Measurements from ENCODE around the gene PARD3B. TPM values are rescaled to one million over a fixed set of nuclear protein-coding genes. Genes with fewer than 3 reads are reported as not detected.

The PARD3B gene
- total RNA-seq, 1 experiment from 2014 or later: 3.6 TPM

DNA sequence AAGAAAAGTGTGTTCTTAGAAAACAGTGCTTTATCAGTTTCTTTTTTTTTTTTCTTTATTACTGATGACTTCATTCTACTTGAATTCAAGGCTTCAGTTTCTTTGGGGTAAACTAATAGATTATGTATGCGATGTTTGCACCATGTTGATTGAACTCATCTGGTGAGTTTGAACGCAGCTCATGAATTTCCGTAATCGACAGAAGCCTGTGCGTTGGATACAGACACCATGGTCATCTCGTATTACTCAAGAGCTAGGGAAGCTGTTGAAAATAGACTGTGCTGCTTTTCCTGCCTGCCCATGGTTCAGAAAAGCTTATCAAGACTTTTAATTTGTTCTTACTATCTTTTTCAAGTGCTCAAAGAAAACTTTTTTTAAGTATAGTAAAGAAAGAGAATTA, 951.5 kb downstream of the PARD3B start:
- DNase-seq (ENCODE audit: low read depth, low spot score) (no peak), ATAC-seq (no peak)
- intact Hi-C loops (cut with micrococcal nuclease; ENCODE audit: unreplicated experiment) (no loop called here), in situ Hi-C loops (cut with HindIII; ENCODE audit: low pct_unique_long_range_greater_than_20kb, low sequenced_read_pairs) (no loop called here)
- ChIA-PET POLR2A (no interaction called here), CTCF (no interaction called here)
- no peaks in the 10 kb centered on the region for H3K36me3 ChIP-seq (ENCODE audit: control insufficient read depth, insufficient read depth, low read length)
- no peaks in the 10 kb centered on the region for H3K4me1 ChIP-seq (ENCODE audit: control insufficient read depth, insufficient read depth, low read length)
- H3K4me3 ChIP-seq (ENCODE audit: low read depth in 2 of 2, low read length in 2 of 2): no peak overlapping the region
- BruUV-seq (replicated peaks): no TSS peak
- H3K27me3 ChIP-seq (ENCODE audit: control insufficient read depth, insufficient read depth, low read length): no peaks in the 10 kb centered on the region
- TF ChIP-seq SIN3A (IDR thresholded peaks at IDR 0.05; ENCODE audit: borderline replicate concordance, insufficient read depth, low read depth, low read length) (no peak), REST (IDR thresholded peaks at IDR 0.05; ENCODE audit: insufficient read depth in 1 of 2, low read depth in 2 of 2, low read length in 1 of 2) (no peak), POLR2AphosphoS5 (IDR thresholded peaks at IDR 0.05; ENCODE audit: low read depth, low read length) (no peak), TCF7L2 (IDR thresholded peaks at IDR 0.05; ENCODE audit: low read depth, low read length) (no peak)
- TF ChIP-seq, protein P1, sequence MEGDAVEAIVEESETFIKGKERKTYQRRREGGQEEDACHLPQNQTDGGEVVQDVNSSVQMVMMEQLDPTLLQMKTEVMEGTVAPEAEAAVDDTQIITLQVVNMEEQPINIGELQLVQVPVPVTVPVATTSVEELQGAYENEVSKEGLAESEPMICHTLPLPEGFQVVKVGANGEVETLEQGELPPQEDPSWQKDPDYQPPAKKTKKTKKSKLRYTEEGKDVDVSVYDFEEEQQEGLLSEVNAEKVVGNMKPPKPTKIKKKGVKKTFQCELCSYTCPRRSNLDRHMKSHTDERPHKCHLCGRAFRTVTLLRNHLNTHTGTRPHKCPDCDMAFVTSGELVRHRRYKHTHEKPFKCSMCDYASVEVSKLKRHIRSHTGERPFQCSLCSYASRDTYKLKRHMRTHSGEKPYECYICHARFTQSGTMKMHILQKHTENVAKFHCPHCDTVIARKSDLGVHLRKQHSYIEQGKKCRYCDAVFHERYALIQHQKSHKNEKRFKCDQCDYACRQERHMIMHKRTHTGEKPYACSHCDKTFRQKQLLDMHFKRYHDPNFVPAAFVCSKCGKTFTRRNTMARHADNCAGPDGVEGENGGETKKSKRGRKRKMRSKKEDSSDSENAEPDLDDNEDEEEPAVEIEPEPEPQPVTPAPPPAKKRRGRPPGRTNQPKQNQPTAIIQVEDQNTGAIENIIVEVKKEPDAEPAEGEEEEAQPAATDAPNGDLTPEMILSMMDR (IDR thresholded peaks at IDR 0.05): no peak
- H3K27ac ChIP-seq (ENCODE audit: low read length): no peak overlapping the region
- no peaks in the 10 kb centered on the region for H3K9me3 ChIP-seq (ENCODE audit: control insufficient read depth, insufficient read depth, low read depth, low read length)

- DNase-seq (ENCODE audit: low read depth, low spot score) (no peak), ATAC-seq (no peak)
- H3K4me3 ChIP-seq (ENCODE audit: low read depth in 2 of 2, low read length in 2 of 2): no peak overlapping the region
- in situ Hi-C loops (cut with HindIII; ENCODE audit: low pct_unique_long_range_greater_than_20kb, low sequenced_read_pairs) (no loop called here), intact Hi-C loops (cut with micrococcal nuclease; ENCODE audit: unreplicated experiment) (no loop called here)
- no peaks in the 10 kb centered on the region for H3K9me3 ChIP-seq (ENCODE audit: control insufficient read depth, insufficient read depth, low read depth, low read length)
- H3K4me1 ChIP-seq (ENCODE audit: control insufficient read depth, insufficient read depth, low read length): no peaks in the 10 kb centered on the region
- TF ChIP-seq, protein P1 (IDR thresholded peaks at IDR 0.05): no peak
- TF ChIP-seq TCF7L2 (IDR thresholded peaks at IDR 0.05; ENCODE audit: low read depth, low read length) (no peak), REST (IDR thresholded peaks at IDR 0.05; ENCODE audit: insufficient read depth in 1 of 2, low read depth in 2 of 2, low read length in 1 of 2) (no peak), SIN3A (IDR thresholded peaks at IDR 0.05; ENCODE audit: borderline replicate concordance, insufficient read depth, low read depth, low read length) (no peak), POLR2AphosphoS5 (IDR thresholded peaks at IDR 0.05; ENCODE audit: low read depth, low read length) (no peak)
- no peaks in the 10 kb centered on the region for H3K36me3 ChIP-seq (ENCODE audit: control insufficient read depth, insufficient read depth, low read length)
- no peak overlapping the region for H3K27ac ChIP-seq (ENCODE audit: low read length)
- POLR2A ChIA-PET: no interaction called here
- no peaks in the 10 kb centered on the region for H3K27me3 ChIP-seq (ENCODE audit: control insufficient read depth, insufficient read depth, low read length)
- CTCF ChIA-PET: no interaction called here
- no TSS peak for BruUV-seq (replicated peaks)
These were observed 953.7 kb downstream of the PARD3B start for GRCh38 chr2:205499006-205499405.

Data from Panc1 (cell line).